ENCODE measurements around the gene ITM2C.

Gene ITM2C

GRCh38 chr2:230908092-230908594, 43.4 kb downstream of the ITM2C start:
- no peak for DNase-seq (ENCODE audit: low read depth in 2 of 2)

DNA sequence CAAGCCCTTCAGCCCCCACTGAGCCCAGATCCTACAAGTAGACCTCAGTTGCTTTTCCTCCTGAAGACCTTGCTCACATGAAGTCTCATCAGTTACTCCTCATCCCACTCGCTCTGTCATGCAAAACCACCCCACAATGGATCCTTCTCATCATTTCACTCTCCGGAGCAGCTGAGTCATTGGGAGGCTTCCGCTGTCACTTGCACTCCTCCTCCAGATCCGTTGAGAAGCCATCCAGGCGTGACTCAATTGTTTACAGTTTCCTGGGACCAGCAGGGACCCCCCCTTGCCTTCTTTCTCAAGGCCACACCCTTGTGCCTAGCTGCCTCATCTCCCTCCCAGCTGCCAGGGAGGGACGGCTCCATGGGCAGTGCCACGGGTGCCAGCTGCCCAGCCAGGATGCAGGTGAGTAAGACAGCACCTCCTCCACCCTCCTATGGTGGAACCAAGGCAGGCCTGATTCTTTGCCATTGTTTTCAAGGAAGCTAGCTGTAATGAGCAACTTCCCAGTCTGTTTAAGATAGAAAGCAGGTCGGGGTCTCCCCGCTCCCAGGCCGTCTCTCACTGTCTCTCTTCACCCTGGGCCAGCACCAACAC, 44.0 kb downstream of the ITM2C start:
- DNase-seq (ENCODE audit: low read depth in 2 of 2), result peak in 1 of 2 donors; percentile 52

GRCh38 chr2:230909841-230910545, 45.3 kb downstream of the ITM2C start:
- DNase-seq (ENCODE audit: low read depth in 2 of 2), result no peak

DNA sequence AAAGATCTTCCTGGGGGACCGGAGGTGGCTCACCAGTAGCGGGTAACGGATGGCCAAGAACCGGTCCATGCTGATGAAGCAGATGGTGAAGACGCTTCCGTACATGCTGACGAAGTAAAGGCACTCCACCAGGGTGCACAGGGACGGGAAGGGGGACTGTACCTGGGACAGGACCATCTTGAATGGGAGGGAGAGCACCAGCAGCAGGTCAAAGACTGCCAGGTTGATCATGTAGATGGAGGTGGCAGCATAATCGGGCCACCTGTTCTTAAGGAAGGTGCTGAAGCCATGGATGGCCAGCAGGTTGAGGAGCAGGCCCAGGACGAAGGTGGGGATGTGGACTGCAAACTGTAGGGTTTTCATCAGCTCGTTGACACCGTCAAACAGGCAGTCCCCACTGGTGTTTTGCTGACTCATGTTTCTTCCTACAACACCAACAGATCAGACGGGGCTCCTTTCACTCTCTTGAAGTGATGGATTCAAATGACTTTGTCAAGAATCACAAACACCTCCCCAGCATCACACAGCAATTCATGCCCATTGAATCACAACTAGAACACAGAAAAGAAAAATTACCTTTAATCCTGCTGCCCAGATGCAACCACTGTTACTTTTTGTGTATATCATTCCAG, 45.9 kb downstream of the ITM2C start:
- no peak for DNase-seq (ENCODE audit: low read depth in 2 of 2)

- DNase-seq (ENCODE audit: low read depth in 2 of 2), result no peak
These were observed 47.3 kb downstream of the ITM2C start for GRCh38 chr2:230912046-230912445.

DNA sequence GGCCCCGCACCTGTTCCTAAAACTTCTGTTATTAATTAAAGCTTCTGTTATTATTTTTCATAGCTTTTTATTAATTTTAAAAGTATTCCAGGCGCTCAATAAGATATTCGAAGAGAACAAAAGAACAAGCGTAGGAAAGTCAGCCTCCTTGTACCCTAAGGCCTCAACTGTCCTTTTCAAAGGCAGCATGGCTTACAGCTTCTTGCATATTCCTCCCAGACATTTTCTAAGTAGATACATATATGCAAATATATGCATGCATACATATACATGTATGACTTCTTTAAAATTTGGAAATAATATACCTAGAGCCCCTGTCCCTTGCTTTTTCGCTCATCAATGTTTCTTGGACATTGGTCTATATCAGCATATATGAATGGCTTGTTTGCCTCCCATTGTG, 48.0 kb downstream of the ITM2C start:
- no peak for DNase-seq (ENCODE audit: low read depth in 2 of 2)

- no peak for DNase-seq (ENCODE audit: low read depth in 2 of 2)
These were observed 48.8 kb downstream of the ITM2C start for GRCh38 chr2:230913406-230914143.

GRCh38 chr2:230914886-230915285, 50.1 kb downstream of the ITM2C start:
- DNase-seq (ENCODE audit: low read depth in 2 of 2), result no peak

- no peak for DNase-seq (ENCODE audit: low read depth in 2 of 2)
These were observed 50.6 kb downstream of the ITM2C start for GRCh38 chr2:230915319-230915718.

DNA sequence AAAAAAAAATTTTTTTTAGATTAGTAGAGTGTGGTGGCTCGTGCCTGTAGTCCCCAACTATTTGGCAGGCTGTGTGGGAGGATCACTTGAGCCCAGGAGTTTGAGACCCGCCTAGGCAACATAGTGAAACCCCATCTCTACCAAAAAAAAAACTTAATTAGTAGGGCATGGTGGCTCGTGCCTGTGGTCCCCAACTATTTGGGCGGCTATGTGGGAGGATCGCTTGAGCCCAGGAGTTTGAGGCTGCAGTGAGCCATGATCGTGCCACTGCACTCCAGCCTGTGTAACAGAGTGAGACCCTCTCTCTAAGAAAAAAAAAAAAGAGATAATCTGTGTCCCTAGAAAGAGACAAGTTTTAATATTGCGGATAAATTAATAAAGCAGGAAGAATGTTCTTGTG, 51.5 kb downstream of the ITM2C start:
- DNase-seq (ENCODE audit: low read depth in 2 of 2), result no peak

DNA sequence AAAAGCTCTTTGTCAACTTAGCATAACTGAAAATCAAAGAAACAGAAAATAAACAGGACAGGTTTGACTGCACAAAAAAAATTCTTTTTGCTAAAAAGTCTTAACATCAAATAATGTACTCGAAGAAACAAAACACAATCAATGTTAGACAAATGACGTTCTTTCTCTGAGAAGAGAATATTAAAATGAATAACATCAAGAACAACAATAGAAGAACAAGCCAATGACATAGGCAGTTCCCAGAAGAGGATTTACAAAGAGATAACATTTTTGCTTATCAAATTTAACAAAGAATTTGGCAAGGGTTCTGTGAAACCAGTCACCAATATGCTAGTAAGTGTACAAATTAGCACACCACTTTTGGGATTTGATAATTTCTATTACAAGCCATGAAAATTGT, 54.5 kb downstream of the ITM2C start:
- DNase-seq (ENCODE audit: low read depth in 2 of 2), result no peak

GRCh38 chr2:230919681-230920080, 54.9 kb downstream of the ITM2C start:
- DNase-seq (ENCODE audit: low read depth in 2 of 2), result no peak

GRCh38 chr2:230920167-230920566, 55.4 kb downstream of the ITM2C start:
- DNase-seq (ENCODE audit: low read depth in 2 of 2), result no peak

DNA sequence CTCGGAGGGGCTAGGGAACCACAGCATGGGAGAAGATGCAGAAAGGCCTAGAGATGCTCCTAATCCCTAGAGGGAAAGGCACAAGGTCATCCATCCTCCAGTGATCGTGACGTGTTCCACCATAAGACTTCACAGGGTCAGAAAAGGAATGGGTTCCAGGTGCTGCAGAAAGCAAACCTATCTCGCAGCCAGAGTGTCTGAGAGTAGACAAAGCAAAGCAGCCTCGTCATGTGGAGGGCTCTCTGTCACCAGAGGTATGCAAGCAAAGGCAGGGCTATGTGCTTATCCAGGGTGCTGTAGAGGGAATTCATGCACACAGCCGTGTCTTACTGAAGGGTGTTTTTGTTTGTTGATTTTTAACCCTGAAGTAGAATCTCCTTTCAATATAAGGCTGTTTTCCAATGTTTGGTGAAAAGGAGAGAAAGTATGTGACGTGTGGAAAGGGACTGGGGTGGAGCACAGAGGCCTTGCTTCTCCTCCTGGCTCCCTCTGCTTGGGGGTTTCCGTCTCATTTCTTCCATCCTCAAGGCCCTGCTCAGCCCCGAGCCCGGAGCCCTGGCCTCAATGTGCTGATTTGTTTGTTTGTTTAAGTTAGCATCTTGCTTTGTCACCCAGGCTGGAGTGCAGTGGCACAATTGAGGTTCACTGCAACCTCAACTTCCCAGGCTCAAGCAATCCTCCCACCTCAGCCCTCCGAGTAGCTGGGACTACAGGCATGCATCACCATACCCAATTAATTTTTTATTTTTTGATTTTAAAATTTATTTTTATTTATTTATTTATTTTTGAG, 57.3 kb downstream of the ITM2C start:
- DNase-seq (ENCODE audit: low read depth in 2 of 2), result no peak

DNA sequence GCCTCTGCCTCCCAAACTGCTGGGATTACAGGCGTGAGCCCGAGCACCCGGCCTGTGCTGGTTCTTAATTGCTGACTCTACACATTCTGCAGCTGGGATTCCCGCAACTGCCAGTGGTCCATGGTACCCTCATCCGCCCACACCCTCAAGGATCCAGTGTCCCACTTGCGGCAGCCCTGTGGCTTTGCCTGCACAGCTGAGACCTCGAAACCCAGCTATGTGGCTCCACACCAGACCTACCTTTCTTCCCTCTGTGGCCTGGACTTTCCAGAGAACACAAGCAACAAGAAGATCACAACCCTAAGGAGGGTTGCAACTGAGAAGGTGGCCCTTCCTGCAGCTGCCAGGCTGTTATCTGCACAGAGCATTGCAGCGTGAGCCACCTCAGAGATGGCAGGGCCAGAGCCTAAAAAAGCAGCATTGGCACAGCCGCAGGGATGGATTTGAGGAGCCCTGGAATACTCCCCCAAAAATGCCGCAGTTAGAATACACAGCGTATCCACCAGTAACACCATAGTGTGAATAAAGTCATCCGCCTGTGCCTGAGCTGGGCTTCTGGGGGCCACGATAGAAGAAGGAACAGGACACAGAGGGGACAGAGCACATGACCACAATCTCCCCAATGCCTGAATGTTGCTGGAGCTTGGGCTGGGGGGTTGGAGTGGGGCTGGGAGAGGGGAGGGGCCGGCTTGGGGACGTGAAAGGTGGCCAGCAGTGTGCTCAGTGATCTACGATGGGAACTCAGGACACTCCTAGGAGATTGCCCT, 58.4 kb downstream of the ITM2C start:
- DNase-seq (ENCODE audit: low read depth in 2 of 2), result no peak

GRCh38 chr2:230924092-230924469, 59.3 kb downstream of the ITM2C start:
- no peak for DNase-seq (ENCODE audit: low read depth in 2 of 2)

DNA sequence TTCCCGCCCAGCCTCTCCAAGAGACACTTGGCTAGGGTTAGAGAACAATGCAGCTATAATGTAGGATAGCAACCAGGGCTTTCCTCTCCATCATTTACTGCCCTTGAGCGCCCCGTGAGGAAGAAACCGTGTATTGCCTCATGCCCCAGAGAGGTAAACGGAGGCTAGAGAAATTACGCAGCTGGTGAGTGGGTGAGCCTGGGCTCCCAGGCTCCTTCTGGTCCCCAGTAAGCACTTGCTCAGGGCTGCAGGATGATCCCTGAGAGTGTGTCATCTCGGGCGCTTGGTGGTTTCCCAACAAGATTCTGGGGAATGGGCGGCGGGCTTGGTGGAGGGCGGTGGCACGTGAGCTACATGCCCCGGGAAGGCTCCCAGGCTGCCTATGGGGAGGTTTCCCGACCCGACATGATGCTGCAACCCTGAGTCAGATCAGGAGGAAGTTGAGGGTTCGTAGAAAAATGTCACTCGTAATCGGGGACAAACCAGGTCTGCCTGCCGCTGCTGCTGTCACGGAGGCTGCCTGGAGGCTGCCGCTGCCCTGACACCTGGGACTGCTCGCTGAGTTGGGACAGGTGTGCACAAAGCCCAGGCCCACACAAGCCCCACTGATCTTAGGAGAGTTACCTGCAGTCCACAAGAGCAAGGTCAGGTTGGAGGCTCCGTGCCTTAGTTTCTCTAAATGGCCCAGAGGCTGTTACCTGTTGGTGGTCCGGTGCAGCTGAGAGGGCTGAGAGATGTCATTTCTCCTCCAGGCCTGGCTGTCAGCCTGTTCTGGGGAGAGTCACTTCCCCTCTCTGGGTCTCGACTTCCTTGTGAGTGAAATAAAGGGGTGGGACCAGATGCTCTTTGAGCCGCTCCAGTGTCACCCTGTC, 60.0 kb downstream of the ITM2C start, which contains the start of gene GPR55:
TSS of gene GPR55 (minus strand) at position 773 of the 872 bp plus-strand sequence. CDS start 14,280 bp downstream, outside the sequence.
- peak; percentile 43 to 44 for DNase-seq (ENCODE audit: low read depth in 2 of 2)

- no peak for DNase-seq (ENCODE audit: low read depth in 2 of 2)
These were observed 60.7 kb downstream of the ITM2C start for GRCh38 chr2:230925443-230925878.
